MM.1S (cell line): ENCODE measurements around the gene FANCE.
"Not testable (repeated sequence)": the region's sequence is repeated elsewhere in the genome, so short reads cannot be mapped to it uniquely, and the experiment has no call there.

Experiments used
- CTCF ChIP-seq: fragments of 300-600 bp; sonication (generic); IDR thresholded peaks from 2 replicates; pipeline ENCODE4 v1.5.1; 2016; ENCODE audit warnings: antibody characterized with exemption, low read length, mixed read lengths
- EZH2 ChIP-seq: fragments of 300-600 bp; sonication (generic); optimal IDR thresholded peaks from 2 replicates; pipeline ENCODE3; 2017; ENCODE audit warnings: low read depth, mild to moderate bottlenecking, antibody characterized with exemption, low read length, mixed read lengths
- EZH2phosphoT487 ChIP-seq: fragments of 300-600 bp; sonication (generic); IDR thresholded peaks from 2 replicates; pipeline ENCODE4 v1.6.1; 2018; ENCODE audit warnings: antibody characterized with exemption, low read length

- not testable (repeated sequence) for TF ChIP-seq CTCF, EZH2phosphoT487, EZH2
These were observed 63.8 kb downstream of the FANCE start for GRCh38 chr6:35515939-35516338.
